Measurements from ENCODE around the gene PDZD7. TPM values are rescaled to one million over a fixed set of nuclear protein-coding genes. Genes with fewer than 3 reads are reported as not detected.
A peak's percentile ranks its signal among the peaks of the same experiment; 100 is the strongest.
"Not testable (repeated sequence)": the region's sequence is repeated elsewhere in the genome, so short reads cannot be mapped to it uniquely, and the experiment has no call there.

Gene PDZD7
- total RNA-seq, 1 donor from 2014 or later, result 0.13 TPM

- DNase-seq (ENCODE audit: low spot score), result peak; percentile 88
- ATAC-seq, result peak; percentile 81
These were observed 43.8 kb downstream of the PDZD7 start, which contains the start of the genes MRPL43 and TWNK for GRCh38 chr10:100986952-100987684. TSS of gene MRPL43 (minus strand) at chr10:100987497. CDS start at chr10:100987443, 54 bp downstream. TSS of gene TWNK (plus strand) at chr10:100987543. CDS start at chr10:100988211, 668 bp downstream.

GRCh38 chr10:100986623-100986951 is 44.3 kb downstream of the PDZD7 start:
- ATAC-seq (peak; percentile 31), DNase-seq (ENCODE audit: low spot score) (no peak)

- no peak for DNase-seq (ENCODE audit: low spot score)
- peak; percentile 4 for ATAC-seq
These were observed 45.6 kb downstream of the PDZD7 start for GRCh38 chr10:100985336-100985735.

GRCh38 chr10:100984672-100985177 is 46.2 kb downstream of the PDZD7 start:
- no peak for DNase-seq (ENCODE audit: low spot score)
- no peak for ATAC-seq

GRCh38 chr10:100983868-100984671 is 46.9 kb downstream of the PDZD7 start:
- DNase-seq (ENCODE audit: low spot score), result no peak
- no peak for ATAC-seq

GRCh38 chr10:100982916-100983830 is 47.8 kb downstream of the PDZD7 start:
- no peak for DNase-seq (ENCODE audit: low spot score)
- no peak for ATAC-seq

- DNase-seq (ENCODE audit: low spot score) (no peak), ATAC-seq (no peak)
These were observed 49.7 kb downstream of the PDZD7 start for GRCh38 chr10:100981178-100981772.

- DNase-seq (ENCODE audit: low spot score) (peak; percentile 37), ATAC-seq (no peak)
These were observed 50.2 kb downstream of the PDZD7 start for GRCh38 chr10:100980711-100981110.

- ATAC-seq (no peak), DNase-seq (ENCODE audit: low spot score) (peak; percentile 39)
These were observed 50.6 kb downstream of the PDZD7 start for GRCh38 chr10:100980311-100980710.

- ATAC-seq, result no peak
- peak; percentile 42 for DNase-seq (ENCODE audit: low spot score)
These were observed 51.1 kb downstream of the PDZD7 start for GRCh38 chr10:100979791-100980272.

- DNase-seq (ENCODE audit: low spot score) (peak; percentile 42), ATAC-seq (no peak)
These were observed 52.1 kb downstream of the PDZD7 start for GRCh38 chr10:100978901-100979195.

- DNase-seq (ENCODE audit: low spot score) (peak; percentile 27), ATAC-seq (no peak)
These were observed 52.6 kb downstream of the PDZD7 start for GRCh38 chr10:100978121-100978900.

GRCh38 chr10:100977436-100977835 is 53.5 kb downstream of the PDZD7 start:
- no peak for ATAC-seq
- peak; percentile 36 for DNase-seq (ENCODE audit: low spot score)

- no peak for ATAC-seq
- no peak for DNase-seq (ENCODE audit: low spot score)
These were observed 54.0 kb downstream of the PDZD7 start for GRCh38 chr10:100976906-100977305.

- DNase-seq (ENCODE audit: low spot score), result peak; percentile 21
- not testable (repeated sequence) for ATAC-seq
These were observed 55.5 kb downstream of the PDZD7 start for GRCh38 chr10:100975397-100975796.

GRCh38 chr10:100972904-100973535 is 57.9 kb downstream of the PDZD7 start:
- peak; percentile 46 for DNase-seq (ENCODE audit: low spot score)

GRCh38 chr10:100972115-100972903 is 58.6 kb downstream of the PDZD7 start:
- ATAC-seq (no peak), DNase-seq (ENCODE audit: low spot score) (peak; percentile 41)

More at GRCh38 chr10:100972904-100973535, 57.9 kb downstream of the PDZD7 start:
- no peak for ATAC-seq

Measured in left lobe of liver (tissue), 2 donors.